ENCODE results near the gene GPX4. TPM values are rescaled to one million over a fixed set of nuclear protein-coding genes. Genes with fewer than 3 reads are reported as not detected.
A peak's percentile ranks its signal among the peaks of the same experiment; 100 is the strongest.

The GPX4 gene
- 100 to 1,000 TPM; 204 to 389 (median 212) TPM for total RNA-seq
- long read RNA-seq, transcript GPX4-201 (7 exons, 919 nt): major isoform, 112 of 148 reads
- long read RNA-seq, partial matches to known transcripts: 8 of 148 reads
- long read RNA-seq, other reads (novel, unspliced or antisense): 27 of 148 reads

GRCh38 chr19:1103708-1104310 lies at the start of gene GPX4:
TSS of gene GPX4 (plus strand) at chr19:1103994. CDS start at chr19:1104044, 50 bp downstream.
- Histone ChIP-seq H3K4me1 (peaks cover 2 to 42% (median 19%) of the 10 kb centered on the region in 4 donors), H3K36me3 (peaks cover 0 to 25% (median 9%) of the 10 kb centered on the region in 4 donors), H3K9me3 (no peaks in the 10 kb centered on the region), H3K27ac (peak within 1 kb of the TSS; percentile 83 to 94 (median 92)), H3K4me3 (peak within 1 kb of the TSS; percentile 68 to 79 (median 78)), H3K27me3 (no peaks in the 10 kb centered on the region)
- ATAC-seq (peak; percentile 71 to 88 (median 85)), DNase-seq (peak; percentile 100)
- intact Hi-C loops (cut with DNase I): no loop called here
- 0% methylated on average over 27 of the region's 75 CpGs for WGBS (ENCODE audit: insufficient coverage, low coverage, low lambda C conversion rate, missing lambda C conversion rate)
- no peak for TF ChIP-seq CTCF (IDR thresholded peaks at IDR 0.05)
- peak; percentile 99 for TF ChIP-seq POLR2A (IDR thresholded peaks at IDR 0.05)

- intact Hi-C loops (cut with DNase I): no loop called here
These were observed 49.4 kb upstream of the GPX4 start for GRCh38 chr19:1054102-1055027.

GRCh38 chr19:1055028-1055425 lies 48.8 kb upstream of the GPX4 start:
- no peaks in the 10 kb centered on the region for H3K36me3 ChIP-seq
- intact Hi-C loops (cut with DNase I): no loop called here
- no CpG with 5 or more reads among the region's 14 CpGs for WGBS (ENCODE audit: insufficient coverage, low coverage, low lambda C conversion rate, missing lambda C conversion rate)
- H3K4me3 ChIP-seq: no peak overlapping the region
- peaks cover 0 to 4% (median 1%) of the 10 kb centered on the region in 4 donors for H3K9me3 ChIP-seq
- no peak for ATAC-seq
- TF ChIP-seq POLR2A (IDR thresholded peaks at IDR 0.05) (no peak), CTCF (IDR thresholded peaks at IDR 0.05) (no peak)
- DNase-seq: peak in 1 of 3 donors; percentile 48
- H3K4me1 ChIP-seq: no peaks in the 10 kb centered on the region
- H3K27me3 ChIP-seq: no peaks in the 10 kb centered on the region
- no peak overlapping the region for H3K27ac ChIP-seq

More at GRCh38 chr19:1054102-1055027, 49.4 kb upstream of the GPX4 start:
- ATAC-seq (no peak), DNase-seq (no peak)
- Histone ChIP-seq H3K36me3 (no peaks in the 10 kb centered on the region), H3K9me3 (peaks cover 0 to 4% (median 1%) of the 10 kb centered on the region in 4 donors), H3K4me3 (no peak overlapping the region), H3K4me1 (no peaks in the 10 kb centered on the region), H3K27ac (no peak overlapping the region), H3K27me3 (no peaks in the 10 kb centered on the region)
- 90% methylated on average over 2 of the region's 28 CpGs for WGBS (ENCODE audit: insufficient coverage, low coverage, low lambda C conversion rate, missing lambda C conversion rate)
- TF ChIP-seq POLR2A (IDR thresholded peaks at IDR 0.05) (no peak), CTCF (IDR thresholded peaks at IDR 0.05) (no peak)

GRCh38 chr19:1055886-1056620 lies 47.7 kb upstream of the GPX4 start:
- TF ChIP-seq POLR2A (IDR thresholded peaks at IDR 0.05): no peak
- no peak for TF ChIP-seq CTCF (IDR thresholded peaks at IDR 0.05)
- H3K36me3 ChIP-seq: no peaks in the 10 kb centered on the region
- WGBS (ENCODE audit: insufficient coverage, low coverage, low lambda C conversion rate, missing lambda C conversion rate): 83% methylated on average over 2 of the region's 20 CpGs
- no peaks in the 10 kb centered on the region for H3K27me3 ChIP-seq
- ATAC-seq (no peak), DNase-seq (no peak)
- H3K27ac ChIP-seq: no peak overlapping the region
- intact Hi-C loops (cut with DNase I): no loop called here
- H3K4me3 ChIP-seq: no peak overlapping the region
- peaks cover 0 to 4% (median 1%) of the 10 kb centered on the region in 4 donors for H3K9me3 ChIP-seq
- H3K4me1 ChIP-seq: no peaks in the 10 kb centered on the region
